Mucosa of rectum (tissue), 2 donors: ENCODE data around the gene HJV.

Experiments
- H3K27ac ChIP-seq, 2 donors: one replicate each; pipeline ENCODE4 v1.7.0; 2013; ENCODE audit warnings: inconsistent platforms in 2 of 2, low read depth in 2 of 2, low read length in 2 of 2
- H3K27me3 ChIP-seq, 2 donors: one replicate each; pipeline ENCODE4 v1.7.0; 2013; ENCODE audit warnings: low read length in 2 of 2; ENCODE audit not compliant: control insufficient read depth in 2 of 2, insufficient read depth in 2 of 2
- H3K36me3 ChIP-seq, 2 donors: one replicate each; pipeline ENCODE4 v1.7.0; 2013; ENCODE audit warnings: low read length in 2 of 2; ENCODE audit not compliant: control insufficient read depth in 2 of 2, insufficient read depth in 2 of 2
- H3K4me1 ChIP-seq, 2 donors: one replicate each; pipeline ENCODE4 v1.7.0; 2013; ENCODE audit warnings: low read length in 2 of 2, mild to moderate bottlenecking in 1 of 2; ENCODE audit not compliant: control insufficient read depth in 2 of 2, insufficient read depth in 2 of 2
- H3K4me3 ChIP-seq, 2 donors: one replicate each; pipeline ENCODE4 v1.7.0; 2013; ENCODE audit warnings: low read length in 2 of 2
- H3K9ac ChIP-seq, 2 donors: one replicate each; pipeline ENCODE4 v1.7.0; 2013; ENCODE audit warnings: low read length in 2 of 2, low read depth in 1 of 2, mild to moderate bottlenecking in 1 of 2
- H3K9me3 ChIP-seq, 2 donors: one replicate each; pipeline ENCODE4 v1.7.0; 2013; ENCODE audit warnings: low read length in 2 of 2; ENCODE audit not compliant: control insufficient read depth in 2 of 2
- donor health status: healthy.
- donor health status: Normal muscosa, but diverticular disease.

Gene HJV

DNA sequence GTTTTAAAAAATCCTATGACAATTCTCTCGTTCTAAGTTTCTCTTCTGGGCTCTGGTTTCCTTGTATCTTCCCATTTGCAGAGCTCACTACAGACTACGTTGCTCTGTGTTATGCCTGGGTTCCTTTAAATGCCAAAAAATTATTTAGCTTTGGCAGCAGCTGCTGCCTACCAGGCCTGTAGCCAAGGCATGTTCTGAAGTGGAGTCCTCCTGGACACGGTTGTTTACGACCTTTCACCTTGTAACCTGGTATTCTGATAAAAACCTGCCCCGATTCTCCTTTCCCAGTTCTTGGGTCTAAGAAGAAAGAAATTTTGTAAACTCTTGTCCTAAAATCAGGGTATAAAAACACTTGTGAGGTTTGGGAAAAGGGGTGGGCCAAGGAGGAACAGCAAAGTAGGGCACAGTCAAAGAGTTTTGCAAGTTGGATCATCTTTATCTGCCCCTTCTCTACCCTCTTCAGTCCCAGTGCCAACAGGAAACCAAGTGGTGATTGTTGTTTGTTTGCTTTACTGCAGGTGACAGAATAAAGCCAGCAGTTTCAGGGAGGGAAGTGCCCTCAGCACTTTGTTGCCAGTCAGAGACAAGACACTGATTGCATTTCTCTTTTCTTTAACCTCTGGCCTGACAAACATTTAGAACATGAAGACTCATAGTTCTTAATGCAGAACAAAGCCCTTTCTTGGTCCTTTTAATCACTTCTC, 22.1 kb downstream of the HJV start:
- no peaks in the 10 kb centered on the region for H3K9me3 ChIP-seq
- H3K4me1 ChIP-seq = peaks cover 26 to 38% of the 10 kb centered on the region in 2 donors
- H3K36me3 ChIP-seq = peaks cover 11 to 15% of the 10 kb centered on the region in 2 donors
- H3K4me3 ChIP-seq = peak overlapping the region; percentile 47 to 62
- H3K27ac ChIP-seq = peak overlapping the region; percentile 99
- peak overlapping the region; percentile 44 to 72 for H3K9ac ChIP-seq
- no peaks in the 10 kb centered on the region for H3K27me3 ChIP-seq

DNA sequence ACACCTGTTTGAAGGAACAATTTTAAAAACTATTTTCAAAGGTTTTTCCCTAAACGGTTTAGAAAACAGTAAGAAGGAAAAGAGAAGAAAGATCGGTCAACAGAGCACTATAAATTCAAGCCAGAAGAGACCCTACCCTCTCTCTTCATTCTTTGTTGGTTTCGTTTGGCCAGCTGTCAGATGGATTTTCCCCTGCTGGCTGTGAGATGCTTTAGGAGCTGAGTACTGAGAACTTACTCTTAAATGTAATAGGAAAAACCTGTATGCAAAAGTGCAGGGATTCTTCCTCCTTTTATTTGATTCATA, 23.9 kb downstream of the HJV start:
- Histone ChIP-seq H3K4me3 (peak overlapping the region; percentile 98 to 100), H3K9ac (peak overlapping the region; percentile 95 to 100), H3K36me3 (peaks cover 29 to 33% of the 10 kb centered on the region in 2 donors), H3K27me3 (no peaks in the 10 kb centered on the region), H3K27ac (peak overlapping the region; percentile 99), H3K4me1 (peaks cover 42 to 50% of the 10 kb centered on the region in 2 donors), H3K9me3 (no peaks in the 10 kb centered on the region)

- Histone ChIP-seq H3K36me3 (peaks cover 34 to 38% of the 10 kb centered on the region in 2 donors), H3K9ac (peak overlapping the region; percentile 95 to 100), H3K4me1 (peaks cover 48 to 55% of the 10 kb centered on the region in 2 donors), H3K4me3 (peak overlapping the region; percentile 98 to 100), H3K27me3 (no peaks in the 10 kb centered on the region), H3K27ac (peak overlapping the region; percentile 99), H3K9me3 (no peaks in the 10 kb centered on the region)
Measured at GRCh38 chr1:145997016-145997717, 24.4 kb downstream of the HJV start.

DNA sequence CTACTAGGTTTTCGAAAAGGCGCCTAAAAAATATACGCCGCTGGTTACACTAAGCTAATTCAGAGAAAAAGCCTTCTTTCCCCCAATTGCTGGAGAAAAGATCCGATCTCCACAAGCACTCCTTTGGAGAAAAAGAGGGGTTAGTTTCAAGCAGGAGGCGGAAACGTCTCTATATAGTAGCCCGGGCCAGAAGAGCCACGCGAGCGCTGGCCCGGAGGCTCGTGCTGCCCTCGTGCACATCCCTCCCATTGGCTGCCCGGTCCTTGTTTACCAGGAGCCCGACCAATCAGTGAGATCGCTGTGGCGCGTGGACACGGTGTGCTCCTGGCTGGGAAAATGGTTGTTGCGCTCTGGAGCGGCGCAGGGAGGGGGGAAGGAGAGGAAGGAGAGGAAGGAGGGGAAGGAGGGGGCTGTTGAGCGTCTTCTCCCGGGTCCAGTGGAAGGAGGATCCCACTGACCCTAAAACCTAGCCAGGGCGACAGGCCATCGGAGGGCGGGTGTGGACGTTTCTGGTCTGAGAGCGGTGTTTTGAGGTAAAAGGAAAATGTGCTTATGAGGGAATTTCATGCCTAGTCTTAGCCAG, 25.0 kb downstream of the HJV start, which contains the start of gene TXNIP:
Gene TXNIP, minus strand, starts transcription at position 147 of the 583 bp plus-strand sequence. CDS start 313 bp downstream, outside the sequence.
- Histone ChIP-seq H3K27ac (peak within 1 kb of the TSS; percentile 99), H3K9me3 (no peaks in the 10 kb centered on the region), H3K4me3 (peak within 1 kb of the TSS; percentile 98 to 100), H3K27me3 (no peaks in the 10 kb centered on the region), H3K4me1 (peaks cover 51 to 58% of the 10 kb centered on the region in 2 donors), H3K9ac (peak within 1 kb of the TSS; percentile 95 to 100), H3K36me3 (peaks cover 36 to 40% of the 10 kb centered on the region in 2 donors)

GRCh38 chr1:145995964-145996432, 25.5 kb downstream of the HJV start:
- Histone ChIP-seq H3K9me3 (no peaks in the 10 kb centered on the region), H3K27me3 (no peaks in the 10 kb centered on the region), H3K4me3 (peak overlapping the region; percentile 98 to 100), H3K9ac (peak overlapping the region; percentile 94 to 100), H3K4me1 (peaks cover 51 to 59% of the 10 kb centered on the region in 2 donors), H3K36me3 (peaks cover 36 to 40% of the 10 kb centered on the region in 2 donors), H3K27ac (peak overlapping the region; percentile 95 to 99)

DNA sequence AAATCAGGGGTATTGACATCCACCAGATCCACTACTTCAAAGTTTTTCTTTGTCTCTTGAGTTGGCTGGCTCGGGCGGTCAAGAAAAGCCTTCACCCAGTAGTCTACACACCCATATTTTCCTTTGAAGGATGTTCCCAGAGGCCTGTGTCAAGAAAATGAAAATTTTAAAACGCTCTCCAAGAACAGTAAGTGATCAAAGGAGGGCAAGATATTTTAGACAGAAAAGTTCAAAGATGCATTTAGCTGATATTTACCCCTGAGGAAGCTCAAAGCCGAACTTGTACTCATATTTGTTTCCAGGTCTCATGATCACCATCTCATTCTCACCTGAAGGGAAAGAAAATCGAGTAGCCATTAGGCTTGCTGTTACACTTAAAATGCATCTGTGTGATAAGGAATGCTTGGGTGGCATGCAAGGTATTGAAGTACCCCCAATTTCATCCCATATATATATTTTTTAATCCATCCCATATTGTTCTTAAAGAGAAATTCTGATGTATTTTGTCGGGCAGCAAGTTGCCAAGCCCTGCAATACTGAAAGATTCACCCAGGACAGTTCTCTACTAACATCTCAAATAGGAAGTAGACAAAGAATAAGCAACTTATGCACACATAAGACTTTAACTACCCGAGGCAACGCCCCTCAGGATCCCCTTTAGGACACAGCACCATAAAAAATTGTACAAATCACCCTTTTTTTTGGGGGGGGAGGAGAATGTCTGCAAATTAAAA, 26.2 kb downstream of the HJV start:
- Histone ChIP-seq H3K9ac (peak overlapping the region; percentile 94 to 100), H3K9me3 (no peaks in the 10 kb centered on the region), H3K27me3 (no peaks in the 10 kb centered on the region), H3K4me1 (peaks cover 51 to 58% of the 10 kb centered on the region in 2 donors), H3K36me3 (peaks cover 36 to 40% of the 10 kb centered on the region in 2 donors), H3K4me3 (peak overlapping the region; percentile 98 to 100), H3K27ac (peak overlapping the region; percentile 95 to 99)

GRCh38 chr1:145994391-145995120, 27.0 kb downstream of the HJV start:
- H3K27ac ChIP-seq = peak overlapping the region; percentile 95 to 99
- H3K27me3 ChIP-seq = no peaks in the 10 kb centered on the region
- H3K36me3 ChIP-seq = peaks cover 36 to 40% of the 10 kb centered on the region in 2 donors
- H3K4me3 ChIP-seq = peak overlapping the region; percentile 98 to 100
- peak overlapping the region; percentile 94 to 100 for H3K9ac ChIP-seq
- H3K9me3 ChIP-seq = no peaks in the 10 kb centered on the region
- H3K4me1 ChIP-seq = peaks cover 43 to 51% of the 10 kb centered on the region in 2 donors

GRCh38 chr1:145993618-145994390, 27.7 kb downstream of the HJV start:
- peaks cover 35 to 43% of the 10 kb centered on the region in 2 donors for H3K4me1 ChIP-seq

More at GRCh38 chr1:145993618-145994390, 27.7 kb downstream of the HJV start:
- peak overlapping the region; percentile 98 to 100 for H3K4me3 ChIP-seq
- peak overlapping the region; percentile 94 to 100 for H3K9ac ChIP-seq
- no peaks in the 10 kb centered on the region for H3K27me3 ChIP-seq
- H3K9me3 ChIP-seq = no peaks in the 10 kb centered on the region
- H3K27ac ChIP-seq = peak overlapping the region; percentile 95 to 99
- peaks cover 36 to 40% of the 10 kb centered on the region in 2 donors for H3K36me3 ChIP-seq
